ENCODE data around the gene DST. TPM values are rescaled to one million over a fixed set of nuclear protein-coding genes. Genes with fewer than 3 reads are reported as not detected.

Gene DST
- total RNA-seq, 1 donor from 2014 or later = 442 TPM

GRCh38 chr6:56435754-56436153, 206.9 kb downstream of the DST start:
- Mint-ChIP-seq H3K27me3 (ENCODE audit: low read depth, unreplicated experiment) (no peaks in the 10 kb centered on the region), H3K4me3 (ENCODE audit: unreplicated experiment) (no peak overlapping the region), H3K9me3 (ENCODE audit: unreplicated experiment) (peaks cover 14% of the 10 kb centered on the region), H3K36me3 (ENCODE audit: low read depth, unreplicated experiment) (peaks cover 10% of the 10 kb centered on the region), H3K27ac (ENCODE audit: unreplicated experiment) (no peak overlapping the region), H3K4me1 (ENCODE audit: low read depth, unreplicated experiment) (peaks cover 7% of the 10 kb centered on the region)
- DNase-seq (ENCODE audit: low read depth) = no peak
- no peak overlapping the region for H2AFZ ChIP-seq (ENCODE audit: low read depth, low read length)
- no peak overlapping the region for H3K9ac ChIP-seq (ENCODE audit: low read length)
- no peak overlapping the region for H3K4me2 ChIP-seq (ENCODE audit: low read length)
- FAIRE-seq = no peak
- no peak overlapping the region for H3K27ac ChIP-seq (ENCODE audit: low read depth, low read length)
- H4K20me1 ChIP-seq (ENCODE audit: insufficient read depth, low read length) = no peaks in the 10 kb centered on the region
- no peaks in the 10 kb centered on the region for H3K27me3 ChIP-seq (ENCODE audit: insufficient read depth, low read length)
- no peaks in the 10 kb centered on the region for H3K36me3 ChIP-seq (ENCODE audit: insufficient read depth, low read length)
- no peaks in the 10 kb centered on the region for H3K4me1 ChIP-seq (ENCODE audit: insufficient read depth, low read length)
- H3K4me3 ChIP-seq (ENCODE audit: insufficient read depth, low read depth, low read length) = no peak overlapping the region
- no peaks in the 10 kb centered on the region for H3K79me2 ChIP-seq (ENCODE audit: insufficient read depth, low read length)
- TF ChIP-seq EZH2 (IDR thresholded peaks at IDR 0.05; ENCODE audit: insufficient read depth, low read length) = no peak
- TF ChIP-seq CTCF (IDR thresholded peaks at IDR 0.05; ENCODE audit: insufficient read depth, low read depth, low read length) = no peak
- H3K9me3 ChIP-seq (ENCODE audit: insufficient read depth, low read depth, low read length) = peaks cover 2% of the 10 kb centered on the region

GRCh38 chr6:56435326-56435725, 207.4 kb downstream of the DST start:
- H3K27ac Mint-ChIP-seq (ENCODE audit: unreplicated experiment) = no peak overlapping the region
- no peaks in the 10 kb centered on the region for H3K27me3 ChIP-seq (ENCODE audit: insufficient read depth, low read length)
- TF ChIP-seq EZH2 (IDR thresholded peaks at IDR 0.05; ENCODE audit: insufficient read depth, low read length) = no peak
- no peak for TF ChIP-seq CTCF (IDR thresholded peaks at IDR 0.05; ENCODE audit: insufficient read depth, low read depth, low read length)
- no peak overlapping the region for H3K27ac ChIP-seq (ENCODE audit: low read depth, low read length)
- H3K9me3 Mint-ChIP-seq (ENCODE audit: unreplicated experiment) = peaks cover 14% of the 10 kb centered on the region
- no peaks in the 10 kb centered on the region for H3K36me3 ChIP-seq (ENCODE audit: insufficient read depth, low read length)
- no peak overlapping the region for H3K4me2 ChIP-seq (ENCODE audit: low read length)
- H3K4me1 ChIP-seq (ENCODE audit: insufficient read depth, low read length) = no peaks in the 10 kb centered on the region
- H3K27me3 Mint-ChIP-seq (ENCODE audit: low read depth, unreplicated experiment) = no peaks in the 10 kb centered on the region
- H3K36me3 Mint-ChIP-seq (ENCODE audit: low read depth, unreplicated experiment) = peaks cover 10% of the 10 kb centered on the region
- H3K4me3 Mint-ChIP-seq (ENCODE audit: unreplicated experiment) = no peak overlapping the region
- DNase-seq (ENCODE audit: low read depth) = peak; percentile 9
- no peak overlapping the region for H2AFZ ChIP-seq (ENCODE audit: low read depth, low read length)
- no peak overlapping the region for H3K4me3 ChIP-seq (ENCODE audit: insufficient read depth, low read depth, low read length)
- no peak overlapping the region for H3K9ac ChIP-seq (ENCODE audit: low read length)
- peaks cover 2% of the 10 kb centered on the region for H3K9me3 ChIP-seq (ENCODE audit: insufficient read depth, low read depth, low read length)
- FAIRE-seq = no peak
- H3K79me2 ChIP-seq (ENCODE audit: insufficient read depth, low read length) = no peaks in the 10 kb centered on the region
- H3K4me1 Mint-ChIP-seq (ENCODE audit: low read depth, unreplicated experiment) = peaks cover 6% of the 10 kb centered on the region
- no peaks in the 10 kb centered on the region for H4K20me1 ChIP-seq (ENCODE audit: insufficient read depth, low read length)

- Histone ChIP-seq H3K4me1 (ENCODE audit: insufficient read depth, low read length) (no peaks in the 10 kb centered on the region), H2AFZ (ENCODE audit: low read depth, low read length) (no peak overlapping the region), H3K27ac (ENCODE audit: low read depth, low read length) (no peak overlapping the region), H3K9me3 (ENCODE audit: insufficient read depth, low read depth, low read length) (peaks cover 1% of the 10 kb centered on the region), H3K4me2 (ENCODE audit: low read length) (no peak overlapping the region), H3K79me2 (ENCODE audit: insufficient read depth, low read length) (no peaks in the 10 kb centered on the region), H3K27me3 (ENCODE audit: insufficient read depth, low read length) (no peaks in the 10 kb centered on the region), H3K36me3 (ENCODE audit: insufficient read depth, low read length) (no peaks in the 10 kb centered on the region), H3K4me3 (ENCODE audit: insufficient read depth, low read depth, low read length) (no peak overlapping the region), H3K9ac (ENCODE audit: low read length) (no peak overlapping the region), H4K20me1 (ENCODE audit: insufficient read depth, low read length) (no peaks in the 10 kb centered on the region)
- Mint-ChIP-seq H3K27ac (ENCODE audit: unreplicated experiment) (no peak overlapping the region), H3K4me1 (ENCODE audit: low read depth, unreplicated experiment) (peaks cover 5% of the 10 kb centered on the region), H3K4me3 (ENCODE audit: unreplicated experiment) (no peak overlapping the region), H3K9me3 (ENCODE audit: unreplicated experiment) (peaks cover 11% of the 10 kb centered on the region), H3K27me3 (ENCODE audit: low read depth, unreplicated experiment) (no peaks in the 10 kb centered on the region), H3K36me3 (ENCODE audit: low read depth, unreplicated experiment) (peaks cover 6% of the 10 kb centered on the region)
- TF ChIP-seq CTCF (IDR thresholded peaks at IDR 0.05; ENCODE audit: insufficient read depth, low read depth, low read length) (no peak), EZH2 (IDR thresholded peaks at IDR 0.05; ENCODE audit: insufficient read depth, low read length) (no peak)
- FAIRE-seq = no peak
- DNase-seq (ENCODE audit: low read depth) = no peak
These were observed 208.1 kb downstream of the DST start for GRCh38 chr6:56434606-56435005.

Measured in astrocyte (in vitro differentiated cells and primary cell).